GDM1 (cell line): ENCODE results near the gene MCOLN1.
"Not testable (repeated sequence)": the region's sequence is repeated elsewhere in the genome, so short reads cannot be mapped to it uniquely, and the experiment has no call there.

ENCODE experiments used
- DNase-seq: peaks from one replicate; lab custom pipeline; 2025; lab: John Stamatoyannopoulos, UW

The MCOLN1 gene

GRCh38 chr19:7575434-7576040 lies 53.1 kb downstream of the MCOLN1 start:
- DNase-seq = no peak

GRCh38 chr19:7577422-7577821 lies 55.0 kb downstream of the MCOLN1 start:
- DNase-seq = not testable (repeated sequence)

GRCh38 chr19:7578127-7578526 lies 55.7 kb downstream of the MCOLN1 start:
- DNase-seq = no peak

- DNase-seq = no peak
Observed at GRCh38 chr19:7579182-7579581, 56.8 kb downstream of the MCOLN1 start.

GRCh38 chr19:7582446-7582845 lies 60.0 kb downstream of the MCOLN1 start:
- no peak for DNase-seq
